ENCODE measurements around the gene PRPF39.

GRCh38 chr14:45057349-45057748 lies 26.6 kb upstream of the PRPF39 start:
- TF ChIP-seq RAD21 (conservative IDR thresholded peaks at IDR 0.05 in 1 of 2, IDR thresholded peaks at IDR 0.05 in 1 of 2) (no peak), PBX3 (IDR thresholded peaks at IDR 0.05) (no peak), EHMT2 (IDR thresholded peaks at IDR 0.05; ENCODE audit: low read depth) (no peak), POLR2A (IDR thresholded peaks at IDR 0.05; ENCODE audit: low read length) (no peak), BHLHE40 (IDR thresholded peaks at IDR 0.05; ENCODE audit: low read depth, low read length) (no peak), CTCF (IDR thresholded peaks at IDR 0.05) (no peak), MYC (IDR thresholded peaks at IDR 0.05; ENCODE audit: borderline replicate concordance, low read length) (no peak), HMGXB4 (CRISPR knock-in tag; IDR thresholded peaks at IDR 0.05; ENCODE audit: borderline replicate concordance) (no peak)
